GOT3 (cell line): ENCODE measurements around the gene MAPKAPK3.
A peak's percentile ranks its signal among the peaks of the same experiment; 100 is the strongest.

Source experiments
- DNase-seq: peaks from one replicate; lab custom pipeline; 2025; ENCODE audit warnings: mixed read lengths; lab: John Stamatoyannopoulos, UW

Gene MAPKAPK3

DNA sequence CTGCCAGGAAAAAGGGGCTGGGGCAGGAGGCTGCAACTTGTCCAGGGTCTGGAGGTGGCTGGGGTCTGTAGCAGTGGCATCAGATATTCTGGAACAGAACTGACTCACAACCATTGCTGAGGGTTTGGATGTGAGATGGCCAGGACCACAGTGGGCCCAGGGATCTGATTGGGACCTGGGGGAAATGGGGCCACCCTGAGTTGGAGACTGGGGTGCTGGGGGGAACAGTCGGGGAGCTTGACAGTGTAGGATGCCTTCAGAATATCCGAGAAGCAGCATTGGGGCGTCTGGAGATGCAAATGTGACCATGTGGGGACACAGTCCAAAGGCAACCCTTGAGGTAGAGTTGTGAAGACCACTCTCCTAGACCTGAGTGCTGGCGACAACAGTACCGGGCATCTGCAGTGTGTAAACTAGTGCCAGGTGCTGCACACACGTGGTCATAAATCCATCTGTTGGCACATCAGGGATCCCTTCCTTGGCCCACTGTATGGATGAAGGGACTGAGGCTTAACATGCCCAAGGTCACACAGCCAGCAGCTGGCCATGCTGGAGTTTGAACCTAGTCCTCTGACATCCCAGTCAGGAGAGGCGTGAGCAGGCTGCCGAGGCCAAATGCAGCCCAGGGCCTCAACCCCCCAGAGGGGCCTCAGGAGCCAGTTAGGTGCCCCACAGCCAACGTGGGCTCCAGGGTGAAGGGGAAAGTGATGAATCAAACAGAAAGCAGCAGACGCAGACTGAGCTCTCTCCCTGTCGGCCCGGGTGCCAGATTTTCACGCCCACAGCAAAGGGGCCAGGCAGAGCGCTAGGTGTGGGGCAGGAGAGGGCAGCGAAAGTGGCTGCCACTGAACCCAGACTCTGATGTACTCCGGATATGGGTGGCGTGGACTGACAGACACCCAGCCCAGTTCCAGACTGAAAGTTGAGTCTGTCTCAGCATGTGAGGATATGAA is 28.9 kb upstream of the MAPKAPK3 start:
- DNase-seq, result no peak

DNA sequence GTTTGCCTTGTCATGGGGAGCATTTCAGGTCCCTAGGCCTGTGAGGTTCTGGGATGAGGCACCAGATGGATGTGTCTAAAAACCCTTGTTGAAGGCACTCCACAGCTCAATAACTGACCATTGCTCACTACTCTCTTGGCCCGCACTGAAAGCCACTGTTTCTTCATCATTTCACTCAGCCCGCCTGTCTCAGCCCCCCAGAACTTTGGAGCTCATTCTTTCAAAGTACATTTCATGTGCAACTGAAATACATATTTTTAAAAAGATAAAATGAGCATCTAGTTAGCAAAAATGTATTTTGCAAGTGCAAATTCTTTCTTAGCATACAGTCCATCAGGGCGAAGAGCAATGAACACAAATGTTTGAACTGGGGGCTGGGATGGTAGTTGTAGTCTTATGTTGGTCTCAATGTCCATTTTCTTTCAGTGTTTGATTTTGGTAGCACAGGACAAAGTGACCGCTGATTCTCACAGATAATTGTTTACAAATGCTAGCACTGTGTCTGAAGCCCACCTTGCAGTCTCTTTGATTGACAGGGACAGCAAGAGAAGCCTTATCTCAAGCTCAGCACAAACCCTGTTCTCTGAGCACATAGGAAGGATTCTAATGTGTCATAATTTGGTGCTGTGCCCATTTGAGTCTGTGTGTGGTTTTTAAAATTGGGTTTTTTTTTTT is 28.1 kb upstream of the MAPKAPK3 start:
- DNase-seq, result no peak

- no peak for DNase-seq
Observed at GRCh38 chr3:50591196-50591741, 25.7 kb upstream of the MAPKAPK3 start.

- DNase-seq, result no peak
Observed at GRCh38 chr3:50592568-50592967, 24.4 kb upstream of the MAPKAPK3 start.

DNA sequence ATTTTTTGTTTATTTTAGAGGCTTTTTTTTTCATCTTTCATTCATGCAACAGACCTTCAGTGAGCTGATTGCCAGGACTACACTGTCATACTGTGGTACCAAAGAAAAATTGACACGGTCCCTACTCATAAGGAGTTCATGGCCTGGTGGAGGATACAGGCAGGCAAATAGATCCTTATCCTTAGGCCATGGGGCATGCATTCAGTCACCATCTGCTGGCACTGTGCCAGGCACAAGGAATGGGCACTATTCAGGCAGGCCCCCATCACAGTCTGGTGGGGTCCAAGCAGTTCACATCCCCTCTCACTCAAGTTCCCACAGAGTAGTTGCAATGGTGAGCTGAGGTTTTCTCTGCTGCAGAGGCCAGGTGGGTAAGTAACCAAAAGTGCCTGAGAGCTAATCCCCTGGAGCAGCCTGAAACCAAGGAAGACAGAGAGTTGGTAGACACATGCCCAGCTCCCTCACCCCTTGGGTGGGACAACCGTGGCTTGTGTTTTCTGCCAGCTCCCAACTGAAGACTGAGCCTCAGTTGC is 22.6 kb upstream of the MAPKAPK3 start:
- DNase-seq, result no peak

DNA sequence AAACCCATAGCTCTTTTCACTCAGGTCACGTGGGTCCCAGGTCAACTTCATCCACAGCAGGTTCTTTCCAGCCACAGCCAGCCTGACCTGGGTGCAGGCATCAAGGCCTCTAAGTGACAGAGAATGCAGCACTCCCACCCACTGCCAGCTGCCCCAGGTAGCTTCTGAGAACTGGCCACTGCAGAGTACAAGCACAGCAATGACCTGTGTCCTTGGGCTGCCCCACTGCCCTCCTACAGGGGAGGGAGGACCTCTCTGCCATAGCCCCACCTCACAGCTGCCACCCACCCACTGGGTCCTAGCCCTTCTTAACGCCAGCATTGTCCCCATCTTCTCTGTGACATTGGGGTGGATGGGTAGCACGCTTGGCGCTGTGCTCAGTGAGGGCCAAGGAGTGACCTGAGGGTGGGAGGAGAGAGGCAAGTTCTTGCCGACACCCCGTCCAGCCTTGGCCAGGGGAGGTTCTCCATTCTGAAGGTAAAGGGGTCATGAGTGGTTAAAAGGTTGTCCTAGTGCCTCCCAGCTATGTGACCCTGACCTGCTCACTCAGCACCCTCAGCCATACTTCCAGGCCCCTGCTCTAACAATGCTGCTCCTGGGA is 17.7 kb upstream of the MAPKAPK3 start:
- DNase-seq, result no peak

DNA sequence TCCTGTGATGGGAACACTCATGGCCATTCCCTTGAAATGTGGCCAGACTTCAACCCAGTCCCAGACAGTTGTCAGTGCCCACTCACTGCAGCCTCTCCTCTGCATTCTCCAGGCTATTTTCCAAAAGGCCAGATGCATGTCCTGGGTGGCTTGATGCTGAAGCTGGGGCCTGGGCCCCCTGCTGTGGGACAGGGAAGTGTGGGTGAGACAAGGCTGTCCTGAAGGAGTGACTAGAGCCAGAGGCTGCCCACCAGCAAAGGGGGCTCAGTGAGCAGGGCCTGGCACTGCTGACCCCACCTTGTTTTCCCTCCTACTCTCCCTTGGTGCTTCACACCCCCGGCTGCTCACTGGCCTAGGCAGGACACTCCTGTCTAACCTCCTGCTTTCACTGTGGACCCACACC is 17.2 kb upstream of the MAPKAPK3 start:
- DNase-seq, result no peak

GRCh38 chr3:50600141-50600753 is 16.7 kb upstream of the MAPKAPK3 start:
- DNase-seq, result no peak

- DNase-seq, result peak; percentile 76
Observed at GRCh38 chr3:50600841-50601591, 15.9 kb upstream of the MAPKAPK3 start.

- DNase-seq, result no peak
Observed at GRCh38 chr3:50602595-50603191, 14.3 kb upstream of the MAPKAPK3 start.

DNA sequence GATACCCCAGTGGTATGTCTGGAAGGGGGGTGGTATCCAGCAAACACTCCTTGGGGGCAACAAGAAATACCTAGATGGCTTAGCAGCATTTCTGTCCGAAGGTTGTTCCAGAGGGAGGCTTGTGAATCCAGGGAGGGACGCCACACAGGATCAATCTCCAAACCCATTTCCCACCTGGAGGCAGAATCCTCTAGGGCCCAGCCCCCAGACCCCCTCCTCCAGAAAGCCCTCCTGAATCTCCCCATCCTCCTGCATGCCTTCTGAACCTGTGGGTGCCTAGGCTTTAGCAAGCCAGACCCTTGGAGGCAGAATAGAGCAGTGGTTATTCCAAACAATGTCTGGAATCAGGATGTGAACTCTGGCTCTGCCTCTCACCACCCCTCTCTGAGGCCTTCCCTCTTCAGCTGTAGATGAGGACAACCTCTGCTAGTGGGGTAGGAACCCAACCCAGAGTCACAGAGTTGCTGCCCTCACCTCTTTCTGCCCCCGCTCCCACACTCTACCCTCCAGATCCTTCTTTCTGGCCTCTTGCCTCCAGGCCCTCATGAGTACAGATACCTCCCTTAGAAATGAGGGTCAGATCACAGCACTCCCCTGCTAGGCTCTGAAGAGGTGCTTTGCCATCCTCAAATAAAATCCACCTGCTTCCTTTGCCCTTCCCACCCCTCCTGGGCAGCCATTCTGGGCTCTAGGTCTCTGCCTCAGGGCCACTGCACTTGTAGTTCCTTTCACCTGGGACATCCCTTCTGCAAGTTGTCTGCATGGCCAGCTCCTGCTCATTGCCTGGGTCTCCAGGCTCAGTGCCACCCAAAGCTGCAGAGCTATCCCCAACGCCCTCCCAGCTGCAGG is 13.5 kb upstream of the MAPKAPK3 start:
- no peak for DNase-seq

DNA sequence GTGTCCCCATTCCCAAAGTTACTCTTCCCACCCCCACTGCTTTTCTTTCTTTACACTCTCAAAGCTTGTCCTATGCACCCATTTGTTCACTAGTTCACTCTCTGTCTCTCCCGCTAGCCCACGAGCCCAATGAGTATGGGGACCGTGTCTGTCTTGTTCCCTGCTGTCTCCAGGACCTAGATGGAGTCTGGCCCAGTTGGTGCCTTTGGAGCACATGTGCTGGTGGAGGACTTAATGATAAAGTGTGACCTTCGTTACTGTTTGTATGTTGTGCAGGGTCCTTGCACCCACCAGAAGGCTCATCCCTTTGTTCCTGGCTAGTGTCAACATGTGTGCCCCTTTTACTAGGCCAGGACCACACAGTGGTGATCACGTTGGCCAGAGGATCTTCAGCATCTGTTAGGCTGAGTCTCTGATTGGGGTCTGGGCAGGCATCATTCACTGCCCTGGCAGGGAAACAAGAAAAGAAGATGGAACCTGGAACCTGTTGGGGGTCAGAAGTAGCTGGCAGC is 12.8 kb upstream of the MAPKAPK3 start:
- DNase-seq, result no peak

DNA sequence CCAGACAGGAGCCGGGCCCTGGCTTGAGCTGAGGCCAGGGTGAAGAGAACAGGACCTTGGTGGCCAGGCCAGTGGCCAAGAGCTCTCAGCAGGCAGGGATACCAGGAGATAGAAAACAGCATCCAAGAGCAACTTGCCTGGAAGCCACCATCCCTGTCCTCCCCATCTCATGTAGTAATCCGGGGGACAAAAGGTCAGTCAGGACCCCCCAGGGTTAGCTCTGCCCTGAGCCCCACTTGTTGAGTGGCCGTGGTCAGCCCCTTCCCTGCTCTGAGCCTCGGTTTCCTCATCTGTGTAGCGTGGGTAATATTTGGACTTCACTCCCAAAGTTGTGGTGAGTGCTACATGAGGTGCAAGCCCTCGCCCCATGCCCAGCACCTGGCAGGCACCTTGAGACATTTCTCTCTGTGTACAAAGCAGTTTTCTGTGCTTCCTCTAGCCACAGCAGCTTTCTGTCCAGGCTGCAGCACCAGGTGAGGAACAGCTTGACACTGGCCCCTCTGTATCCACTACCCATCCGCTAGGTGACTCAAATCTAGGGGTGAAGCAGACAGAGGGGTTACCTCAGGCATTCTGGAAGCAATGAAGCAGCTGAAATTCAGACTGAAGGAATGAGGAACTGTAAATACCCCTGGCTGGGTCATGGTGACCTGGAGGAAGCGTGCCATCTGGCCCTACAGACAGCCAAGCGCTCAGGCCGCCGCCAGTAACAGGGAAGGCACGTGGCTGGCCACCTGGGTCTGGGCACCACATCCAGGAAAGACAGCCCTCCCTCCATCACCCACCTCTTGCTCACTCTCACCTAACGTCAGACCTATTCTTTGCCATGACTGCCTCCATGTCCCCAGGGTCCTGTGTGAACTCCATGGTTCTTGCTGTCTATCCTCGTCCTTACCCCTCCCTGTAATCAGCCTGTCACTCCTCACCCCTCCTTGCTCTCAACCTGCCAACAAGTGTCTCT is 12.0 kb upstream of the MAPKAPK3 start:
- no peak for DNase-seq

DNA sequence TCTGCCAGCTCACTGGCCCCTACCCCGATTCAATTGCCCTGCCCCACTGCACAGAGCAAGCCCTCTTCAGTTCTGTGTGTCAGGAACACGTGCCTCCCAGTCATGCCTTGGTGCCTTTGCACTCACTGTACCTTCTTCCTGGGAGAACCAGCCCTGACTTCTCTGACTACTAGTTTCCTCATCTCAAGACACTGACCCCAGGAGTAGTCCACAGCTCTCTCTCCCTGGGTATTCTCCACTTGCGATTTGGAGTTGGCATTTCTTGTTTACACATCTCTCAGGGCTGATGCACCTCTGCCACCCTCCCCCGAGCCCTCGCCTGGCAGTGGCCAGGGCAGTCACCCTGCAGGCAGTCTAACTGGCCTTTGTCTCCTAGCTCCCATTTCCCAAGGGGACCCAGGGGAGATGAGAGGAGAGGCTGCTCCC is 11.0 kb upstream of the MAPKAPK3 start:
- DNase-seq, result no peak

- DNase-seq, result no peak
Observed at GRCh38 chr3:50606596-50606995, 10.4 kb upstream of the MAPKAPK3 start.

DNA sequence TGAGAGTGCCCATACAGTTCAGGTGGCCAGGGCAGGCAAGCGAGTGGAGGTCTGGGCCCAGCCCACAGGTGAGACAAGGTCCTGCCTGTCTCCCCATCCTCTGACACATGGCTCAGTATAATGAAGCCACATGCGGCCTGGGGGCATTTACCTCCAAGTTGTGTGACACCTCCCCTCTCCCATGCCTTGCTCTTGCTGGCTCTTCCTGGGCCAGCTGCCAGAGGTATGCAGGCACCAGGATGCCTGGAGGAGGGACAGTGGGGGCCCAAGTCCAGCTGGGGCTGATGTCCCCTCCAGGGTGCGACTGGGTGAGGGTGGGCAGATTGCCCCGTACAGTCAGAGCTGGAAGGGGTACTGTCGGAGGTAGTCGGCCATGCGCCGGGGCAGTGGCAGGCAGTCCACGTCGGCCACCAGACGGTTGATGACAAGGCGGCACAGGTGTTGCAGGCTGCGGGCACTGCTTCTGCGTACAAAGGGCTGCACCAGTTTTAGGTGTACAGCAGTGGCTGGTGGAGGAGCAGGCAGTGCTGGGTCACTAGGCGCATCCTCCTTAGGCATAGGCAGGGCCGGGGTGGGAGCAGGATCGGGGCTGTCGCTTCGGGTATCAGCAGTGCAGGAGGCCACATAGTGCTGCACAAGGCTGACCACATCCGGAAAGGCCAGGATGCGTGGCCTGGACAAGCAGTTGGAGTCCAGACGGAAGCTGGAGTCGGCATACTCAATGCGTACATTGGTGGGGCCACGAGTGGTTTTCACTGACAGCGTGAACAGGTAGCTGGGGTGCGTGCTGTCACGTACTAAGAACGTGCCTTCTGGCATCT is 9.5 kb upstream of the MAPKAPK3 start:
- DNase-seq, result no peak

- DNase-seq, result no peak
Observed at GRCh38 chr3:50608278-50608677, 8.7 kb upstream of the MAPKAPK3 start.
